ENCODE measurements around the gene CREBBP. TPM values are rescaled to one million over a fixed set of nuclear protein-coding genes. Genes with fewer than 3 reads are reported as not detected.

CREBBP gene
- polyA plus RNA-seq, 1 of the 3 experiments (the other 2 are of a cell fraction), result 5.7 TPM

DNA sequence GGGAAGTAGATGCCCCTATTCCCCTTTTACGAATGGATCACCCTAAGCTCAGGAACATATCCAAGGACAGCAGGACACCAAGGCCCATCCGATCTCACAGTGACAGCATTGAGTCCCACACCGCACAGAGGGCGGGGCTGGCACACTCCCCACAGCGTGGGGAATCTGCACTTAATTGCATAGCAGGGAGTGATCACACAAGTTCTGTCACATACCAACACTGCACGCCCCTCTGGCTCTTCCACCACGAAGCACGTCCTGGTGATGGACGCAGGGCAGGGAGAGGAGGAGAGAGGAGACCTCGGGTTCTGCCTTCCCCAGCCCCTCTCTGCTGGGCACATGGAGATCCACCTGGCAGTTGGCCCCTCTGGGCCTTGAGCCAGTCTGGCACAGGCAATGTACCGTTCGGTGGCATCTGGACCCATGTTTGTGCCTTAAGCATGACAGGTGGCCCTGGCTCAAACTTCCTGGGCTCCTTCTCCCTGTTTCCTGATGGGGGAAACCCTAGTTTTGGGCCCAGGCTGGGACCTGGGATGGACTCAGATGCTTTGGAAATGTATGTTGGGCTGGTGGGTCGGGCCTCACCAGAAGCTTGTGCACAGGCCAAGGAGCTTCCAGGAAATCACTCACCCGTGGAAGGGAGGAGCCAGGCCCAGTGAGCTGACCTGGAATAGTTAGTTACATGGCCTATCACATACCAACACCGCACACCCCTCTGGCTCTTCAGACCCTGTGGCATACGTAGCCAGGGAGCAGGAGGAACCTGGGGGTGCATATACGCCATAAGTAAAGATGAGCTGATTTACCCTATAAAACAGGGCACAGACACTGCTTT is 35.1 kb upstream of the CREBBP start:
- WGBS (ENCODE audit: low lambda C conversion rate), result 62% methylated on average over 15 of the region's 17 CpGs
- Histone ChIP-seq H3K4me2 (no peak overlapping the region), H2AFZ (ENCODE audit: low read depth) (no peak overlapping the region), H3F3A (replicated peaks; ENCODE audit: insufficient read depth) (no peaks in the 10 kb centered on the region), H3K79me2 (ENCODE audit: insufficient read depth) (no peaks in the 10 kb centered on the region), H3K4me1 (ENCODE audit: control insufficient read depth in 1 of 2, insufficient read depth in 2 of 2, low read depth in 1 of 2, low read length in 1 of 2) (no peaks in the 10 kb centered on the region), H3K36me3 (replicated peaks in 1 of 2; ENCODE audit: control insufficient read depth in 1 of 2, insufficient read depth in 2 of 2, low read length in 1 of 2) (no peaks in the 10 kb centered on the region), H3K4me3 (ENCODE audit: low read depth in 2 of 2, low read length in 1 of 2) (no peak overlapping the region), H3K27me3 (ENCODE audit: insufficient read depth) (no peaks in the 10 kb centered on the region), H3K9ac (no peak overlapping the region), H3K9me3 (no peaks in the 10 kb centered on the region), H3K9me2 (no peaks in the 10 kb centered on the region), H4K20me1 (ENCODE audit: insufficient read depth) (no peaks in the 10 kb centered on the region), H3K27ac (ENCODE audit: low read depth in 2 of 2, low read length in 1 of 2) (no peak overlapping the region)
- DNase-seq, result no peak
- CTCF ChIA-PET, result interaction anchor here (1.1 kb wide), 1 partner anchor 23 kb away, joined by 5 read pairs; no protein-coding TSS in a partner anchor
- POLR2A ChIA-PET, result no interaction called here
- TF ChIP-seq TCF12 (IDR thresholded peaks at IDR 0.05), result no peak
- no peak for TF ChIP-seq JUND (IDR thresholded peaks at IDR 0.05)
- TF ChIP-seq, protein P1, sequence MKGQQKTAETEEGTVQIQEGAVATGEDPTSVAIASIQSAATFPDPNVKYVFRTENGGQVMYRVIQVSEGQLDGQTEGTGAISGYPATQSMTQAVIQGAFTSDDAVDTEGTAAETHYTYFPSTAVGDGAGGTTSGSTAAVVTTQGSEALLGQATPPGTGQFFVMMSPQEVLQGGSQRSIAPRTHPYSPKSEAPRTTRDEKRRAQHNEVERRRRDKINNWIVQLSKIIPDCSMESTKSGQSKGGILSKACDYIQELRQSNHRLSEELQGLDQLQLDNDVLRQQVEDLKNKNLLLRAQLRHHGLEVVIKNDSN (IDR thresholded peaks at IDR 0.05; ENCODE audit: borderline replicate concordance, low read depth), result no peak
- TF ChIP-seq, protein P2, sequence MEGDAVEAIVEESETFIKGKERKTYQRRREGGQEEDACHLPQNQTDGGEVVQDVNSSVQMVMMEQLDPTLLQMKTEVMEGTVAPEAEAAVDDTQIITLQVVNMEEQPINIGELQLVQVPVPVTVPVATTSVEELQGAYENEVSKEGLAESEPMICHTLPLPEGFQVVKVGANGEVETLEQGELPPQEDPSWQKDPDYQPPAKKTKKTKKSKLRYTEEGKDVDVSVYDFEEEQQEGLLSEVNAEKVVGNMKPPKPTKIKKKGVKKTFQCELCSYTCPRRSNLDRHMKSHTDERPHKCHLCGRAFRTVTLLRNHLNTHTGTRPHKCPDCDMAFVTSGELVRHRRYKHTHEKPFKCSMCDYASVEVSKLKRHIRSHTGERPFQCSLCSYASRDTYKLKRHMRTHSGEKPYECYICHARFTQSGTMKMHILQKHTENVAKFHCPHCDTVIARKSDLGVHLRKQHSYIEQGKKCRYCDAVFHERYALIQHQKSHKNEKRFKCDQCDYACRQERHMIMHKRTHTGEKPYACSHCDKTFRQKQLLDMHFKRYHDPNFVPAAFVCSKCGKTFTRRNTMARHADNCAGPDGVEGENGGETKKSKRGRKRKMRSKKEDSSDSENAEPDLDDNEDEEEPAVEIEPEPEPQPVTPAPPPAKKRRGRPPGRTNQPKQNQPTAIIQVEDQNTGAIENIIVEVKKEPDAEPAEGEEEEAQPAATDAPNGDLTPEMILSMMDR (IDR thresholded peaks at IDR 0.05), result no peak
- TF ChIP-seq FOXM1 (IDR thresholded peaks at IDR 0.05; ENCODE audit: low read depth), result no peak

DNA sequence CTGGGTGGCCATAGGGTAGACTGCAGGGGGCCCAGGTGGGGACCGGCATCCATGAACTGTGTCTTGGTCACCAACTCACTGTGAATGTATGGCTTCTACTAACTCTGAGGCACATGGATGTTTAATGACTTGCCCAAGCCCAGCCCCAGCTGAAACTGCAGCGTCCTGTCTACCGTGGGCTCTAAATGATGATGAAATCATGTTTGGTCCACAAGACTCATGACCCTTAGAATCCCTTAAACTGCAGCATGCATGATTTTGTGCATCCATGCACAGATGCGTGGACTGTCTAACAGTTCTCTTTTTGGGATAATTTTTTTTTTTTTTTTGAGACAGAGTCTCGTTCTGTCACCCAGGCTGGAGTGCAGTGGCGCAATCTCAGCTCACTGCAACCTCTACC is 32.4 kb upstream of the CREBBP start:
- Histone ChIP-seq H3K27me3 (ENCODE audit: insufficient read depth) (no peaks in the 10 kb centered on the region), H3K9me3 (no peaks in the 10 kb centered on the region), H3K36me3 (replicated peaks in 1 of 2; ENCODE audit: control insufficient read depth in 1 of 2, insufficient read depth in 2 of 2, low read length in 1 of 2) (no peaks in the 10 kb centered on the region), H3K9ac (no peak overlapping the region), H4K20me1 (ENCODE audit: insufficient read depth) (no peaks in the 10 kb centered on the region), H3K79me2 (ENCODE audit: insufficient read depth) (no peaks in the 10 kb centered on the region), H3K27ac (ENCODE audit: low read depth in 2 of 2, low read length in 1 of 2) (no peak overlapping the region), H3K4me3 (ENCODE audit: low read depth in 2 of 2, low read length in 1 of 2) (no peak overlapping the region), H3K9me2 (no peaks in the 10 kb centered on the region), H3F3A (replicated peaks; ENCODE audit: insufficient read depth) (no peaks in the 10 kb centered on the region), H3K4me1 (ENCODE audit: control insufficient read depth in 1 of 2, insufficient read depth in 2 of 2, low read depth in 1 of 2, low read length in 1 of 2) (no peaks in the 10 kb centered on the region), H2AFZ (ENCODE audit: low read depth) (no peak overlapping the region), H3K4me2 (no peak overlapping the region)
- ChIA-PET POLR2A (no interaction called here), CTCF (interaction anchor here (1.1 kb wide), 1 partner anchor 27 kb away, joined by 4 read pairs; no protein-coding TSS in a partner anchor)
- WGBS (ENCODE audit: low lambda C conversion rate), result 75% methylated on average over 6 of the region's 6 CpGs
- DNase-seq, result no peak
- TF ChIP-seq, protein P3, sequence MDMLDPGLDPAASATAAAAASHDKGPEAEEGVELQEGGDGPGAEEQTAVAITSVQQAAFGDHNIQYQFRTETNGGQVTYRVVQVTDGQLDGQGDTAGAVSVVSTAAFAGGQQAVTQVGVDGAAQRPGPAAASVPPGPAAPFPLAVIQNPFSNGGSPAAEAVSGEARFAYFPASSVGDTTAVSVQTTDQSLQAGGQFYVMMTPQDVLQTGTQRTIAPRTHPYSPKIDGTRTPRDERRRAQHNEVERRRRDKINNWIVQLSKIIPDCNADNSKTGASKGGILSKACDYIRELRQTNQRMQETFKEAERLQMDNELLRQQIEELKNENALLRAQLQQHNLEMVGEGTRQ (IDR thresholded peaks at IDR 0.05; ENCODE audit: borderline replicate concordance, low read depth, low read length), result no peak
- no peak for TF ChIP-seq NFIC (IDR thresholded peaks at IDR 0.05; ENCODE audit: borderline replicate concordance)
- TF ChIP-seq, protein P4, sequence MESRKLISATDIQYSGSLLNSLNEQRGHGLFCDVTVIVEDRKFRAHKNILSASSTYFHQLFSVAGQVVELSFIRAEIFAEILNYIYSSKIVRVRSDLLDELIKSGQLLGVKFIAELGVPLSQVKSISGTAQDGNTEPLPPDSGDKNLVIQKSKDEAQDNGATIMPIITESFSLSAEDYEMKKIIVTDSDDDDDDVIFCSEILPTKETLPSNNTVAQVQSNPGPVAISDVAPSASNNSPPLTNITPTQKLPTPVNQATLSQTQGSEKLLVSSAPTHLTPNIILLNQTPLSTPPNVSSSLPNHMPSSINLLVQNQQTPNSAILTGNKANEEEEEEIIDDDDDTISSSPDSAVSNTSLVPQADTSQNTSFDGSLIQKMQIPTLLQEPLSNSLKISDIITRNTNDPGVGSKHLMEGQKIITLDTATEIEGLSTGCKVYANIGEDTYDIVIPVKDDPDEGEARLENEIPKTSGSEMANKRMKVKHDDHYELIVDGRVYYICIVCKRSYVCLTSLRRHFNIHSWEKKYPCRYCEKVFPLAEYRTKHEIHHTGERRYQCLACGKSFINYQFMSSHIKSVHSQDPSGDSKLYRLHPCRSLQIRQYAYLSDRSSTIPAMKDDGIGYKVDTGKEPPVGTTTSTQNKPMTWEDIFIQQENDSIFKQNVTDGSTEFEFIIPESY (IDR thresholded peaks at IDR 0.05; ENCODE audit: borderline replicate concordance, low read depth), result no peak
